MM.1S (cell line): ENCODE measurements around the gene CTNND1.

Source experiments
- DNase-seq: peaks from one replicate; pipeline ENCODE4 v3.0.0-alpha.2; 2015
- H2AFZ ChIP-seq: fragments of 300-600 bp; sonication (generic); 2 replicates; pipeline ENCODE4 v1.6.0; 2016; ENCODE audit warnings: antibody characterized with exemption, low read length
- H3F3A ChIP-seq: fragments of 300-600 bp; sonication (generic); 2 replicates; pipeline ENCODE4 v1.6.1; 2016; ENCODE audit warnings: mild to moderate bottlenecking, antibody characterized with exemption, low read length, moderate library complexity, mixed read lengths; ENCODE audit not compliant: insufficient read depth
- H3K27ac ChIP-seq: fragments of 300-600 bp; sonication (generic); 2 replicates; pipeline ENCODE4 v1.5.1; 2016; ENCODE audit warnings: mild to moderate bottlenecking, low read length
- H3K27me3 ChIP-seq: fragments of 300-600 bp; sonication (generic); replicated peaks from 2 replicates; pipeline ENCODE4 v1.6.0; 2016; ENCODE audit warnings: low read length; ENCODE audit not compliant: insufficient read depth
- H3K36me3 ChIP-seq: fragments of 300-600 bp; sonication (generic); replicated peaks from 2 replicates; pipeline ENCODE4 v1.6.1; 2016; ENCODE audit warnings: mild to moderate bottlenecking, low read length, mixed read lengths; ENCODE audit not compliant: insufficient read depth
- H3K4me1 ChIP-seq: fragments of 300-600 bp; sonication (generic); 2 replicates; pipeline ENCODE4 v1.6.1; 2016; ENCODE audit warnings: low read length, mixed read lengths
- H3K4me2 ChIP-seq: fragments of 300-600 bp; sonication (generic); 2 replicates; pipeline ENCODE4 v1.6.0; 2016; ENCODE audit warnings: low read depth, low read length
- H3K4me3 ChIP-seq: fragments of 300-600 bp; sonication (generic); 2 replicates; pipeline ENCODE4 v1.5.1; 2016; ENCODE audit warnings: low read length, mixed read lengths
- H3K79me2 ChIP-seq: fragments of 300-600 bp; sonication (generic); 2 replicates; pipeline ENCODE4 v1.6.1; 2016; ENCODE audit warnings: mixed run types, low read length, mixed read lengths
- H3K9ac ChIP-seq: fragments of 300-600 bp; sonication (generic); 2 replicates; pipeline ENCODE4 v1.6.1; 2016; ENCODE audit warnings: low read length, mixed read lengths
- H3K9me2 ChIP-seq: fragments of 300-600 bp; sonication (generic); replicated peaks from 2 replicates; pipeline ENCODE4 v1.6.1; 2016; ENCODE audit warnings: mild to moderate bottlenecking, low read length, mixed read lengths; ENCODE audit not compliant: insufficient read depth
- H3K9me3 ChIP-seq: fragments of 300-600 bp; sonication (generic); replicated peaks from 2 replicates; pipeline ENCODE4 v1.6.1; 2016; ENCODE audit warnings: mild to moderate bottlenecking, low read length, mixed read lengths; ENCODE audit not compliant: insufficient read depth
- H4K20me1 ChIP-seq: fragments of 300-600 bp; sonication (generic); 2 replicates; pipeline ENCODE4 v1.6.1; 2016; ENCODE audit warnings: mild to moderate bottlenecking, low read length, moderate library complexity, mixed read lengths; ENCODE audit not compliant: insufficient read depth
- EZH2 ChIP-seq: fragments of 300-600 bp; sonication (generic); optimal IDR thresholded peaks from 2 replicates; pipeline ENCODE3; 2017; ENCODE audit warnings: low read depth, mild to moderate bottlenecking, antibody characterized with exemption, low read length, mixed read lengths
- EZH2phosphoT487 ChIP-seq: fragments of 300-600 bp; sonication (generic); IDR thresholded peaks from 2 replicates; pipeline ENCODE4 v1.6.1; 2018; ENCODE audit warnings: antibody characterized with exemption, low read length
- TF ChIP-seq, protein P1 (sequence below): fragments of 300-600 bp; sonication (generic); IDR thresholded peaks from 2 replicates; pipeline ENCODE4 v1.5.1; 2016; ENCODE audit warnings: antibody characterized with exemption, low read length, mixed read lengths

CTNND1 gene

DNA sequence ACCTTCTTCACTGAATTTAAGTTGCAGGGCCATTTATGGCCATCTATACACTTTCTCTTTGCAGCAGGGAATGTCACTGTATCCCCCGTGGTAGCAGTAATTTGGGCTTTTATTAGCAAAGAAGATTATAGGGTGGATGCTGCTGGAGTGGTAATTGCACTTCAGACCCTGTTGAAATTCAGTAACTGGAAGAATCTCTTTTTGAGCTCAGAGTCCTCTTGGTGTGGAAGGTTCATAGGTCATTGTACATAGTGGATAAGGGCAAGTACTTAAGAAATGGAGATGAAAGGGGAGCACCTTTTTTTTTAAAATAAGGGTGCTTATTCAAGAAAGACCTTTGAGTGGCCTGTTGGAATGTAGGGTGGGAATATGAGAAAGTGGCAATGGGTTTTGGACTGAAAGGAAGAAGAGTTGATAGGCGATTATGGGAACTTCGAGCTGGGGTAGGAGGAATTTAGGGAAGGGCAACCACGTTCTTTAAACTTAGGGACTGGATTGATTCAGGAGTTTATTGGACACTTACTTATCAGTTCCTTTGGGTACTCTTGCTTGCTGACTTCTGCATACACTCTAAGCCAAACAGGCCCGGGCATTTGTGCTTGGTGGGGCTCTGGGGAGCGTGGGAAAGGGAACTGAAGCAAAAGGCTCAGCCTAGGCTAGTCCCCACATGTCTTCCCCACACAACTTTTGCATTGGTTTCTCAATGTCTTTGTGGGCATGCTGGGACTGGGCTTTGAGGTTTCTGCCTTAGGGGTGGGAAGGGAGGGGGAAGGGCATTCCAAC lies 26.5 kb downstream of the CTNND1 start:
- Histone ChIP-seq H2AFZ (no peak overlapping the region), H3K27ac (no peak overlapping the region), H3K4me1 (peaks cover 16% of the 10 kb centered on the region), H3K36me3 (no peaks in the 10 kb centered on the region), H3K9me2 (no peaks in the 10 kb centered on the region), H3K9ac (no peak overlapping the region), H3K4me2 (no peak overlapping the region), H3K9me3 (no peaks in the 10 kb centered on the region), H4K20me1 (no peaks in the 10 kb centered on the region), H3K4me3 (no peak overlapping the region), H3F3A (no peaks in the 10 kb centered on the region), H3K27me3 (no peaks in the 10 kb centered on the region), H3K79me2 (no peaks in the 10 kb centered on the region)
- no peak for DNase-seq
- TF ChIP-seq EZH2phosphoT487, result no peak
- TF ChIP-seq EZH2, result no peak
- TF ChIP-seq, protein P1, sequence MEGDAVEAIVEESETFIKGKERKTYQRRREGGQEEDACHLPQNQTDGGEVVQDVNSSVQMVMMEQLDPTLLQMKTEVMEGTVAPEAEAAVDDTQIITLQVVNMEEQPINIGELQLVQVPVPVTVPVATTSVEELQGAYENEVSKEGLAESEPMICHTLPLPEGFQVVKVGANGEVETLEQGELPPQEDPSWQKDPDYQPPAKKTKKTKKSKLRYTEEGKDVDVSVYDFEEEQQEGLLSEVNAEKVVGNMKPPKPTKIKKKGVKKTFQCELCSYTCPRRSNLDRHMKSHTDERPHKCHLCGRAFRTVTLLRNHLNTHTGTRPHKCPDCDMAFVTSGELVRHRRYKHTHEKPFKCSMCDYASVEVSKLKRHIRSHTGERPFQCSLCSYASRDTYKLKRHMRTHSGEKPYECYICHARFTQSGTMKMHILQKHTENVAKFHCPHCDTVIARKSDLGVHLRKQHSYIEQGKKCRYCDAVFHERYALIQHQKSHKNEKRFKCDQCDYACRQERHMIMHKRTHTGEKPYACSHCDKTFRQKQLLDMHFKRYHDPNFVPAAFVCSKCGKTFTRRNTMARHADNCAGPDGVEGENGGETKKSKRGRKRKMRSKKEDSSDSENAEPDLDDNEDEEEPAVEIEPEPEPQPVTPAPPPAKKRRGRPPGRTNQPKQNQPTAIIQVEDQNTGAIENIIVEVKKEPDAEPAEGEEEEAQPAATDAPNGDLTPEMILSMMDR, result no peak

DNA sequence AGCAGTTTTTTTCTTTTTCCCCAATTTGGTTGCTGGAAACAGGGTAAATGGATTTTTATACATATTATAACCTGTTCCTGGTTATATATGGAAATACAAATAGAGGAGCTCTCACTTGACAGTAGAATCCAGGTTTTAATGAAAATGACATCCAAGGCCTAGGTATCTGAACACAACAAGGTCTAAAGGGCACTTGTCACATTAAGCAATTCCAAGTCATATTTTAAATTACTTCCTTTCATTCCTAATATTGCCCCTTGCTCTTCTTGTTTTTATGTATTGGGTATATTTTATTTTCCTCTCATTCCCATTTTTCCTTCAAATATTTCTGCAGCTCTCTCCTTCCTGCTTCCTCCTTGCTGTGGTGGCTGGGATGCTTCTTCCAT lies 27.1 kb downstream of the CTNND1 start:
- no peak overlapping the region for H3K9ac ChIP-seq
- no peaks in the 10 kb centered on the region for H3K36me3 ChIP-seq
- H3K27me3 ChIP-seq, result no peaks in the 10 kb centered on the region
- peaks cover 22% of the 10 kb centered on the region for H3K4me1 ChIP-seq
- no peaks in the 10 kb centered on the region for H3K79me2 ChIP-seq
- H3F3A ChIP-seq, result no peaks in the 10 kb centered on the region
- no peak for DNase-seq
- TF ChIP-seq EZH2phosphoT487 (no peak), EZH2 (no peak)
- TF ChIP-seq, protein P1, result no peak
- H4K20me1 ChIP-seq, result no peaks in the 10 kb centered on the region
- no peak overlapping the region for H3K4me2 ChIP-seq
- no peak overlapping the region for H3K27ac ChIP-seq
- no peak overlapping the region for H2AFZ ChIP-seq
- H3K9me3 ChIP-seq, result no peaks in the 10 kb centered on the region
- H3K9me2 ChIP-seq, result no peaks in the 10 kb centered on the region
- no peak overlapping the region for H3K4me3 ChIP-seq

DNA sequence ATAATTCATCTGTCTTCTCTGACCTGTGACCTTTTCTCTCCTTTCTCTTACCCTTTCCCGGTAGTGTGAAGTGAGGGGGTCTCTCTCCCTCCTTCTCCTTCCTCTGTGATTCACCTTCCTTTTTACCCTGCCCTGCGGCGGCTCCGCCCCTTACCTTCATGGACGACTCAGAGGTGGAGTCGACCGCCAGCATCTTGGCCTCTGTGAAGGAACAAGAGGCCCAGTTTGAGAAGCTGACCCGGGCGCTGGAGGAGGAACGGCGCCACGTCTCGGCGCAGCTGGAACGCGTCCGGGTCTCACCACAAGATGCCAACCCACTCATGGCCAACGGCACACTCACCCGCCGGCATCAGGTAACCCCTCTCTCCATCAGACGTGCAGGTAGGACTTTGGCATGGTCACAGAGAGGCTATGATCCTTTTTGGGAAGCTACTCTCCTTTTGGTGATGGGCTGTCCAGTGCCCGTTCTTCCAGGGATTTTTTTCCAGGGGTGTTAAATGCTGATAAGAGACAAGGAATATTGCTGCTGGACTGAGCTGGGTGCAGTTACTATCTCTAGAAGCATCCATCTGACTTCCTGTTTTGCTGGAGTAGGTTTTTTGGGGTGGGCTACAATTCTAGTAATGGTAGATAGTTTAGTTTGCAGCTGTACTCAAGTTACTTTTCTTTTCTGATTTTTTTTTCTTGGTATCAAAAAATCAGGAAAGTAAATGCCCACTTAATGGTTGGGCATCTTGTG lies 29.9 kb downstream of the CTNND1 start:
- no peaks in the 10 kb centered on the region for H3K9me3 ChIP-seq
- TF ChIP-seq, protein P1, result no peak
- TF ChIP-seq EZH2 (no peak), EZH2phosphoT487 (no peak)
- H3F3A ChIP-seq, result no peaks in the 10 kb centered on the region
- H3K4me3 ChIP-seq, result no peak overlapping the region
- no peak overlapping the region for H3K9ac ChIP-seq
- no peaks in the 10 kb centered on the region for H3K27me3 ChIP-seq
- no peaks in the 10 kb centered on the region for H3K36me3 ChIP-seq
- H3K9me2 ChIP-seq, result no peaks in the 10 kb centered on the region
- H3K4me2 ChIP-seq, result no peak overlapping the region
- H4K20me1 ChIP-seq, result no peaks in the 10 kb centered on the region
- H3K27ac ChIP-seq, result no peak overlapping the region
- DNase-seq, result no peak
- no peaks in the 10 kb centered on the region for H3K79me2 ChIP-seq
- no peak overlapping the region for H2AFZ ChIP-seq
- H3K4me1 ChIP-seq, result peaks cover 25% of the 10 kb centered on the region
